ENCODE results near the gene P2RX5. TPM values are rescaled to one million over a fixed set of nuclear protein-coding genes. Genes with fewer than 3 reads are reported as not detected.
A peak's percentile ranks its signal among the peaks of the same experiment; 100 is the strongest.

P2RX5 gene
- total RNA-seq, 1 experiment from 2014 or later, result 8.8 TPM

DNA sequence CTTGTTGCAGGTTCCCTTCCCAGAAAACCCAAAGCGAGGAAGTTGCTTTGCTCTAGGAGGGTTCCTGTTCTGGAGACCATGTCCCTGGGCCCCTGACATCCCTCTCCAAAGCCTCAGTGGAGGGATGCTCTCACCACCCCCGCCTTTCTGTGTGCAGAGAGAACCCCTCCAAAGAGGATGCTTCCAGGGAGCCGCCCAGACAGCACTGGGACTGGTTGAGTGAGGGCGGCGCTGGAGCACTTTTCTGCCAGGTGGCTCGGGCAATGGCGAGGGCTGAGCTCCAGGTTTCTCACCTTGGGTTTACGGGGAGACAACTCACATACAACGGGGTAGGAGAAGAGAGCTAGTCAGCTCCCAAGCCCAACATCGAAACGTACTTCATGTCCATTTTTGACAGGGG is 20.1 kb downstream of the P2RX5 start (continued):
- TF ChIP-seq, protein P1, sequence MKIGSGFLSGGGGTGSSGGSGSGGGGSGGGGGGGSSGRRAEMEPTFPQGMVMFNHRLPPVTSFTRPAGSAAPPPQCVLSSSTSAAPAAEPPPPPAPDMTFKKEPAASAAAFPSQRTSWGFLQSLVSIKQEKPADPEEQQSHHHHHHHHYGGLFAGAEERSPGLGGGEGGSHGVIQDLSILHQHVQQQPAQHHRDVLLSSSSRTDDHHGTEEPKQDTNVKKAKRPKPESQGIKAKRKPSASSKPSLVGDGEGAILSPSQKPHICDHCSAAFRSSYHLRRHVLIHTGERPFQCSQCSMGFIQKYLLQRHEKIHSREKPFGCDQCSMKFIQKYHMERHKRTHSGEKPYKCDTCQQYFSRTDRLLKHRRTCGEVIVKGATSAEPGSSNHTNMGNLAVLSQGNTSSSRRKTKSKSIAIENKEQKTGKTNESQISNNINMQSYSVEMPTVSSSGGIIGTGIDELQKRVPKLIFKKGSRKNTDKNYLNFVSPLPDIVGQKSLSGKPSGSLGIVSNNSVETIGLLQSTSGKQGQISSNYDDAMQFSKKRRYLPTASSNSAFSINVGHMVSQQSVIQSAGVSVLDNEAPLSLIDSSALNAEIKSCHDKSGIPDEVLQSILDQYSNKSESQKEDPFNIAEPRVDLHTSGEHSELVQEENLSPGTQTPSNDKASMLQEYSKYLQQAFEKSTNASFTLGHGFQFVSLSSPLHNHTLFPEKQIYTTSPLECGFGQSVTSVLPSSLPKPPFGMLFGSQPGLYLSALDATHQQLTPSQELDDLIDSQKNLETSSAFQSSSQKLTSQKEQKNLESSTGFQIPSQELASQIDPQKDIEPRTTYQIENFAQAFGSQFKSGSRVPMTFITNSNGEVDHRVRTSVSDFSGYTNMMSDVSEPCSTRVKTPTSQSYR (CRISPR knock-in tag; IDR thresholded peaks at IDR 0.05), result no peak
- TF ChIP-seq ZSCAN18 (CRISPR knock-in tag; IDR thresholded peaks at IDR 0.05) (no peak), SMAD4 (CRISPR knock-in tag; IDR thresholded peaks at IDR 0.05) (no peak), TP53 (CRISPR knock-in tag; IDR thresholded peaks at IDR 0.05) (no peak), CREM (CRISPR knock-in tag; IDR thresholded peaks at IDR 0.05) (no peak), ETV6 (CRISPR knock-in tag; IDR thresholded peaks at IDR 0.05) (no peak), ZNF532 (CRISPR knock-in tag; IDR thresholded peaks at IDR 0.05; ENCODE audit: borderline replicate concordance) (no peak), ZNF423 (CRISPR knock-in tag; IDR thresholded peaks at IDR 0.05) (no peak), FOXP1 (CRISPR knock-in tag; IDR thresholded peaks at IDR 0.05; ENCODE audit: borderline replicate concordance) (no peak)
- TF ChIP-seq, protein P2, sequence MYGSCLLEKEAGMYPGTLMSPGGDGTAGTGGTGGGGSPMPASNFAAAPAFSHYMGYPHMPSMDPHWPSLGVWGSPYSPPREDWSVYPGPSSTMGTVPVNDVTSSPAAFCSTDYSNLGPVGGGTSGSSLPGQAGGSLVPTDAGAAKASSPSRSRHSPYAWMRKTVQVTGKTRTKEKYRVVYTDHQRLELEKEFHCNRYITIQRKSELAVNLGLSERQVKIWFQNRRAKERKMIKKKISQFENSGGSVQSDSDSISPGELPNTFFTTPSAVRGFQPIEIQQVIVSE (CRISPR knock-in tag; IDR thresholded peaks at IDR 0.05; ENCODE audit: borderline replicate concordance), result no peak

- H3K27ac Mint-ChIP-seq, result no peak overlapping the region
- no peak for TF ChIP-seq ZSCAN18 (CRISPR knock-in tag; IDR thresholded peaks at IDR 0.05)
- peaks cover 7% of the 10 kb centered on the region for H3K36me3 Mint-ChIP-seq
- H3K27me3 Mint-ChIP-seq (ENCODE audit: low read depth), result no peaks in the 10 kb centered on the region
- ChIA-PET POLR2A (no interaction called here), CTCF (interaction anchor here (3.5 kb wide), 1 partner anchor 10 kb away, joined by 30 read pairs; no protein-coding TSS in a partner anchor)
- H3K9me3 Mint-ChIP-seq, result no peaks in the 10 kb centered on the region
- H3K4me1 Mint-ChIP-seq, result peaks cover 13% of the 10 kb centered on the region
- no peak for DNase-seq (ENCODE audit: low spot score)
- no peak for ATAC-seq
- H3K4me3 Mint-ChIP-seq, result no peak overlapping the region
Measured at GRCh38 chr17:3672571-3672970, 23.4 kb downstream of the P2RX5 start.

DNA sequence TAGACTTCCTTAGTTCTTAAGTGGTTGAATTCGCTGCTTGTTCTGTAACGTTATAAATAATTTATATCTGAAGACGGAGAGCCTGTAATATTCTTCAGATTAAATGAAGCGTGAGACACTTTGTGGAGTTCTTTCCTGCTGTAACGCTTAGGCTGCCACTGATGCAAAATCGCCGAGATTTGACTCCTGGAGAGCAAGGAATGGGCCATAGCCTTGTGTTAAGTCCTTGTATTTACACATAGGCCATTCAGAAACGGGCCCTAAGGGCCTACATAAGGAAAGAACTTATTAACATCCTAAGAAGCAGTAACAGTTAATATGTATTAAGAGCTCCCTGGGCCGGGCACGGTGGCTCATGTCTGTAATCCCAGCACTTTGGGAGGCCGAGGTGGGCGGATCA is 26.4 kb downstream of the P2RX5 start:
- H3K4me1 Mint-ChIP-seq, result peaks cover 21% of the 10 kb centered on the region
- H3K4me3 Mint-ChIP-seq, result peak overlapping the region; percentile 99
- no peaks in the 10 kb centered on the region for H3K9me3 Mint-ChIP-seq
- DNase-seq (ENCODE audit: low spot score) (no peak), ATAC-seq (no peak)
- CTCF ChIA-PET, result interaction anchor here (0.7 to 3.2 kb wide), 2 partner anchors 13 to 14 kb away, joined by 3 to 20 read pairs; no protein-coding TSS in a partner anchor
- H3K27me3 Mint-ChIP-seq (ENCODE audit: low read depth), result no peaks in the 10 kb centered on the region
- POLR2A ChIA-PET, result interaction anchor here (0.8 kb wide), 1 partner anchor 8 kb away, joined by 4 read pairs; no protein-coding TSS in a partner anchor
- H3K27ac Mint-ChIP-seq, result peak overlapping the region; percentile 96
- H3K36me3 Mint-ChIP-seq, result peaks cover 13% of the 10 kb centered on the region
- no peak for TF ChIP-seq NR3C1 (CRISPR knock-in tag; conservative IDR thresholded peaks at IDR 0.05; ENCODE audit: low read depth)
- no peak for TF ChIP-seq IRF2 (CRISPR knock-in tag; IDR thresholded peaks at IDR 0.05; ENCODE audit: borderline replicate concordance, low read depth)
- TF ChIP-seq EMX1 (CRISPR knock-in tag; IDR thresholded peaks at IDR 0.05), result no peak
- TF ChIP-seq GRHL2 (CRISPR knock-in tag; IDR thresholded peaks at IDR 0.05; ENCODE audit: insufficient replicate concordance, severe bottlenecking), result no peak
- no peak for TF ChIP-seq MYBL2 (CRISPR knock-in tag; IDR thresholded peaks at IDR 0.05)
- no peak for TF ChIP-seq FOXK1 (CRISPR knock-in tag; IDR thresholded peaks at IDR 0.05)
- no peak for TF ChIP-seq SMAD4 (CRISPR knock-in tag; IDR thresholded peaks at IDR 0.05)
- TF ChIP-seq, protein P3, sequence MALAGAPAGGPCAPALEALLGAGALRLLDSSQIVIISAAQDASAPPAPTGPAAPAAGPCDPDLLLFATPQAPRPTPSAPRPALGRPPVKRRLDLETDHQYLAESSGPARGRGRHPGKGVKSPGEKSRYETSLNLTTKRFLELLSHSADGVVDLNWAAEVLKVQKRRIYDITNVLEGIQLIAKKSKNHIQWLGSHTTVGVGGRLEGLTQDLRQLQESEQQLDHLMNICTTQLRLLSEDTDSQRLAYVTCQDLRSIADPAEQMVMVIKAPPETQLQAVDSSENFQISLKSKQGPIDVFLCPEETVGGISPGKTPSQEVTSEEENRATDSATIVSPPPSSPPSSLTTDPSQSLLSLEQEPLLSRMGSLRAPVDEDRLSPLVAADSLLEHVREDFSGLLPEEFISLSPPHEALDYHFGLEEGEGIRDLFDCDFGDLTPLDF (CRISPR knock-in tag; IDR thresholded peaks at IDR 0.05), result no peak
- TF ChIP-seq GABPB1 (CRISPR knock-in tag; IDR thresholded peaks at IDR 0.05), result no peak
- no peak for TF ChIP-seq NFATC4 (CRISPR knock-in tag; IDR thresholded peaks at IDR 0.05)
- no peak for TF ChIP-seq JUN (CRISPR knock-in tag; IDR thresholded peaks at IDR 0.05)
- no peak for TF ChIP-seq ZNF671 (CRISPR knock-in tag; IDR thresholded peaks at IDR 0.05)
- no peak for TF ChIP-seq PRRX2 (CRISPR knock-in tag; IDR thresholded peaks at IDR 0.05)
- TF ChIP-seq TCF7 (CRISPR knock-in tag; IDR thresholded peaks at IDR 0.05; ENCODE audit: low read depth), result no peak
- TF ChIP-seq ZNF121 (CRISPR knock-in tag; IDR thresholded peaks at IDR 0.05), result no peak

Data from WTC11 (cell line).